ENCODE data around the gene SLC38A9.

DNA sequence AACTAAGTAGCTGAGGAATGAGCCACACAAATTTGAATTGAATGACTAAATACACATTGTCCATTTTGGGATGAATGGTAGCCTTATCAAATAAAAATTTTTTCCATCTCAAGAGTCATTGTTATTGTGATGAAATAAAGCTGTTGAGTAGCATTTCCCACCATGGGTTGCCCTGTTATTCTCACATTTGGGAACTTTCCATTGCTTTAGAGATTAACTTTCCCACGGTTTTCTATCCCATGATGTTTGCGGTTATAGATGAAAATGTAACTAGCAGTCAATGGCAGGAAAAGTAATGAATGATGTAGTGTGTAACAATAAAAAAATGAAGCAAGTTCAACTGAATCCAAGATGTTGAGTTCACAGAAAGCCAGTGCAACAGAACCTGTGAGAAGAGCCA, 117.5 kb downstream of the SLC38A9 start:
- TF ChIP-seq POLR2A (IDR thresholded peaks at IDR 0.05) (no peak), CTCF (IDR thresholded peaks at IDR 0.05) (no peak)

All from right lobe of liver (tissue), 4 donors.